ENCODE measurements around the gene FBXL16. TPM values are rescaled to one million over a fixed set of nuclear protein-coding genes. Genes with fewer than 3 reads are reported as not detected.
A peak's percentile ranks its signal among the peaks of the same experiment; 100 is the strongest.

Gene FBXL16
- total and polyA plus RNA-seq, 9 of the 15 experiments (the other 6 are each of a cell fraction or from before 2014, with no cell fraction given) = 0.21 to 8.2 (median 1.7) TPM

GRCh38 chr16:742894-743293, 37.3 kb upstream of the FBXL16 start (continued):
- peak; percentile 90 for TF ChIP-seq MGA (IDR thresholded peaks at IDR 0.05)

All from K562 (cell line).